SJCRH30 (cell line): ENCODE results near the gene UGT3A2. TPM values are rescaled to one million over a fixed set of nuclear protein-coding genes. Genes with fewer than 3 reads are reported as not detected.

Source experiments
- DNase-seq, 2 experiments: peaks; one replicate each; pipeline ENCODE4 v3.0.0-alpha.2; 2015 to 2020
- H3K27ac ChIP-seq: fragments of 250-450 bp; sonication (Bioruptor Pico); 2 replicates; pipeline ENCODE4 v1.5.1; 2020; ENCODE audit warnings: mild to moderate bottlenecking, moderate library complexity
- H3K27me3 ChIP-seq: fragments of 250-450 bp; sonication (Bioruptor Pico); 2 replicates; pipeline ENCODE4 v1.5.1; 2020; ENCODE audit warnings: mild to moderate bottlenecking, moderate library complexity
- H3K36me3 ChIP-seq: fragments of 250-450 bp; sonication (Bioruptor Pico); 2 replicates; pipeline ENCODE4 v1.5.1; 2020; ENCODE audit warnings: mild to moderate bottlenecking, moderate library complexity
- H3K4me1 ChIP-seq: fragments of 250-450 bp; sonication (Bioruptor Pico); 2 replicates; pipeline ENCODE4 v1.5.1; 2020; ENCODE audit warnings: mild to moderate bottlenecking, moderate library complexity
- H3K4me3 ChIP-seq: fragments of 250-450 bp; sonication (Bioruptor Pico); 2 replicates; pipeline ENCODE4 v1.5.1; 2020; ENCODE audit warnings: mild to moderate bottlenecking, moderate library complexity
- H3K9me3 ChIP-seq: fragments of 250-450 bp; sonication (Bioruptor Pico); replicated peaks from 2 replicates; pipeline ENCODE4 v1.5.1; 2020; ENCODE audit warnings: mild to moderate bottlenecking, moderate library complexity
- total RNA-seq: library from RNA; depleted of rRNA; stranded (reverse); fragments of >200 nt; shearing (Covaris generic); gene quantifications from 2 replicates; pipeline ENCODE4 v1.2.3, GENCODE V29; 2014; rRNA removed

Gene UGT3A2
- total RNA-seq, 1 experiment from 2014 or later, result not detected

- no peaks in the 10 kb centered on the region for H3K36me3 ChIP-seq
Measured at GRCh38 chr5:36006163-36006562, 60.5 kb downstream of the UGT3A2 start.

GRCh38 chr5:36001032-36001431 is 65.7 kb downstream of the UGT3A2 start:
- no peak overlapping the region for H3K27ac ChIP-seq
- DNase-seq, result no peak
- no peaks in the 10 kb centered on the region for H3K9me3 ChIP-seq

More at GRCh38 chr5:36006163-36006562, 60.5 kb downstream of the UGT3A2 start:
- H3K27me3 ChIP-seq, result no peaks in the 10 kb centered on the region
- no peak overlapping the region for H3K27ac ChIP-seq
- H3K4me3 ChIP-seq, result no peak overlapping the region
- no peak for DNase-seq
- 0 out of 2 replicates have a peak, but pooled peaks cover 3% of the 10 kb centered on the region for H3K9me3 ChIP-seq
- H3K4me1 ChIP-seq, result no peaks in the 10 kb centered on the region

GRCh38 chr5:35999547-35999946 is 67.1 kb downstream of the UGT3A2 start:
- DNase-seq, result no peak
- Histone ChIP-seq H3K9me3 (no peaks in the 10 kb centered on the region), H3K4me1 (no peaks in the 10 kb centered on the region)

More at GRCh38 chr5:36001032-36001431, 65.7 kb downstream of the UGT3A2 start:
- Histone ChIP-seq H3K4me1 (no peaks in the 10 kb centered on the region), H3K4me3 (no peak overlapping the region), H3K36me3 (no peaks in the 10 kb centered on the region), H3K27me3 (no peaks in the 10 kb centered on the region)

GRCh38 chr5:35996076-35996475 is 70.6 kb downstream of the UGT3A2 start:
- Histone ChIP-seq H3K27ac (no peak overlapping the region), H3K4me3 (no peak overlapping the region), H3K9me3 (no peaks in the 10 kb centered on the region), H3K4me1 (peaks cover 8% of the 10 kb centered on the region; the same call in 1 of the 2 replicates), H3K27me3 (no peaks in the 10 kb centered on the region), H3K36me3 (no peaks in the 10 kb centered on the region)
- DNase-seq, result no peak

More at GRCh38 chr5:35999547-35999946, 67.1 kb downstream of the UGT3A2 start:
- H3K36me3 ChIP-seq, result no peaks in the 10 kb centered on the region
- no peak overlapping the region for H3K27ac ChIP-seq
- no peak overlapping the region for H3K4me3 ChIP-seq
- no peaks in the 10 kb centered on the region for H3K27me3 ChIP-seq

- Histone ChIP-seq H3K4me1 (peaks cover 8% of the 10 kb centered on the region; the same call in 1 of the 2 replicates), H3K27me3 (no peaks in the 10 kb centered on the region), H3K4me3 (peak within 1 kb of the TSS; percentile 34), H3K27ac (no peak within 1 kb of the TSS), H3K9me3 (0 out of 2 replicates have a peak, but pooled peaks cover 4% of the 10 kb centered on the region), H3K36me3 (no peaks in the 10 kb centered on the region)
- peak; percentile 50 to 74 for DNase-seq
Measured at GRCh38 chr5:35990941-35991611, 75.6 kb downstream of the UGT3A2 start, which contains the start of gene UGT3A1. UGT3A1 (minus strand) TSS chr5:35991390; CDS start chr5:35991240, 150 bp downstream.

- peaks cover 8% of the 10 kb centered on the region; the same call in 1 of the 2 replicates for H3K4me1 ChIP-seq
- H3K36me3 ChIP-seq, result no peaks in the 10 kb centered on the region
- DNase-seq, result peak in 1 of 2 experiments; percentile 4
- peak overlapping the region; percentile 34 for H3K4me3 ChIP-seq
- 0 out of 2 replicates have a peak, but pooled peaks cover 4% of the 10 kb centered on the region for H3K9me3 ChIP-seq
- H3K27me3 ChIP-seq, result no peaks in the 10 kb centered on the region
- no peak overlapping the region for H3K27ac ChIP-seq
Measured at GRCh38 chr5:35990520-35990919, 76.2 kb downstream of the UGT3A2 start.

GRCh38 chr5:35988529-35988928 is 78.2 kb downstream of the UGT3A2 start:
- H3K27ac ChIP-seq, result no peak overlapping the region

GRCh38 chr5:35987776-35988175 is 78.9 kb downstream of the UGT3A2 start:
- Histone ChIP-seq H3K27ac (no peak overlapping the region), H3K4me3 (no peak overlapping the region), H3K36me3 (no peaks in the 10 kb centered on the region), H3K27me3 (no peaks in the 10 kb centered on the region), H3K4me1 (peaks cover 8% of the 10 kb centered on the region; the same call in 1 of the 2 replicates), H3K9me3 (0 out of 2 replicates have a peak, but pooled peaks cover 4% of the 10 kb centered on the region)
- no peak for DNase-seq

More at GRCh38 chr5:35988529-35988928, 78.2 kb downstream of the UGT3A2 start:
- Histone ChIP-seq H3K9me3 (0 out of 2 replicates have a peak, but pooled peaks cover 4% of the 10 kb centered on the region), H3K36me3 (no peaks in the 10 kb centered on the region), H3K4me3 (no peak overlapping the region), H3K27me3 (no peaks in the 10 kb centered on the region), H3K4me1 (peaks cover 8% of the 10 kb centered on the region; the same call in 1 of the 2 replicates)
- DNase-seq, result no peak

Other genes with a start within 250 kb of the UGT3A2 start
- 0.14 TPM in 1 of 2 replicates, not detected in the other for gene IL7R, start 210.0 kb downstream of the UGT3A2 start, total RNA-seq
- gene CAPSL, start 128.3 kb downstream of the UGT3A2 start, total RNA-seq, result not detected in 2 replicates
- 1.9 and 2.0 TPM in 2 replicates for gene UGT3A1, start 75.5 kb downstream of the UGT3A2 start, total RNA-seq
- gene LMBRD2, start 85.0 kb upstream of the UGT3A2 start, total RNA-seq, result 14.9 and 16.4 TPM in 2 replicates
- 561 and 589 TPM in 2 replicates for gene SKP2, start 85.2 kb upstream of the UGT3A2 start, total RNA-seq
- gene NADK2, start 175.0 kb upstream of the UGT3A2 start, total RNA-seq, result 42.0 and 49.9 TPM in 2 replicates
- 0.73 and 0.93 TPM in 2 replicates for gene RANBP3L, start 235.0 kb upstream of the UGT3A2 start, total RNA-seq